HepG2 (cell line): Measurements from ENCODE around the gene ACBD6. TPM values are rescaled to one million over a fixed set of nuclear protein-coding genes. Genes with fewer than 3 reads are reported as not detected.

Experiments used
- ARID2 ChIP-seq: sonication (generic); formaldehyde crosslinking; IDR thresholded peaks from 2 replicates; pipeline ENCODE4 v1.8.1; 2022; ENCODE audit warnings: mild to moderate bottlenecking, missing genetic modification reagents, borderline replicate concordance
- BCL6 ChIP-seq: IDR thresholded peaks from 2 replicates; pipeline ENCODE4 v1.6.1; 2016; ENCODE audit warnings: missing genetic modification reagents, missing compliant biosample characterization
- CC2D1A ChIP-seq: sonication (generic); formaldehyde crosslinking; IDR thresholded peaks from 2 replicates; pipeline ENCODE4 v1.8.1; 2023; ENCODE audit warnings: mild to moderate bottlenecking, missing genetic modification reagents
- CEBPG ChIP-seq: IDR thresholded peaks from 2 replicates; pipeline ENCODE4 v1.6.1; 2016
- CREM ChIP-seq, 2 experiments: sonication (generic) in 1 of 2; formaldehyde crosslinking in 1 of 2; IDR thresholded peaks; 2 replicates each; pipeline versions ENCODE4 v1.4.0 to v1.6.1; 2016 to 2020; ENCODE audit warnings: antibody characterized with exemption in 1 of 2, mild to moderate bottlenecking in 1 of 2, missing genetic modification reagents in 1 of 2
- ELF3 ChIP-seq: IDR thresholded peaks from 2 replicates; pipeline ENCODE4 v1.6.1; 2016; ENCODE audit warnings: missing genetic modification reagents, missing compliant biosample characterization
- FOSL2 ChIP-seq: sonication (generic); formaldehyde crosslinking; IDR thresholded peaks from 2 replicates; pipeline ENCODE4 v1.4.0; 2020; ENCODE audit warnings: missing genetic modification reagents
- HDAC2 ChIP-seq: sonication (generic); formaldehyde crosslinking; IDR thresholded peaks from 2 replicates; pipeline ENCODE4 v1.4.0; 2020; ENCODE audit warnings: missing genetic modification reagents
- HOXA3 ChIP-seq: sonication (generic); formaldehyde crosslinking; IDR thresholded peaks from 2 replicates; pipeline ENCODE4 v1.5.0; 2020; ENCODE audit warnings: missing genetic modification reagents
- KDM5B ChIP-seq: sonication (generic); formaldehyde crosslinking; IDR thresholded peaks from 2 replicates; pipeline ENCODE4 v1.4.0; 2020; ENCODE audit warnings: missing genetic modification reagents, mild to moderate bottlenecking, borderline replicate concordance
- MAFF ChIP-seq: IDR thresholded peaks from 2 replicates; pipeline ENCODE4 v1.6.1; 2011; ENCODE audit warnings: low read depth, low read length, improper control_type of control experiment
- MTF2 ChIP-seq: sonication (generic); formaldehyde crosslinking; IDR thresholded peaks from 2 replicates; pipeline ENCODE4 v1.5.0; 2020; ENCODE audit warnings: missing genetic modification reagents, borderline replicate concordance
- PAWR ChIP-seq: sonication (generic); formaldehyde crosslinking; IDR thresholded peaks from 2 replicates; pipeline ENCODE4 v1.4.0; 2020; ENCODE audit warnings: missing genetic modification reagents, mild to moderate bottlenecking, borderline replicate concordance
- POLR2A ChIP-seq, 2 experiments: IDR thresholded peaks; 2 replicates each; pipeline ENCODE4 v1.6.1; 2011; ENCODE audit warnings: low read depth in 2 of 2, low read length in 2 of 2, mild to moderate bottlenecking in 1 of 2, moderate library complexity in 1 of 2; ENCODE audit not compliant: insufficient read depth in 1 of 2
- PRMT3 ChIP-seq: sonication (generic); formaldehyde crosslinking; IDR thresholded peaks from 2 replicates; pipeline ENCODE4 v1.8.1; 2022; ENCODE audit warnings: low read depth, mild to moderate bottlenecking, moderate library complexity, missing genetic modification reagents, borderline replicate concordance
- SOX6 ChIP-seq, 2 experiments: fragments of 450-650 bp in 1 of 2; sonication (generic) in 1 of 2; formaldehyde crosslinking in 1 of 2; IDR thresholded peaks; 2 replicates each; pipeline versions ENCODE4 v1.4.0 to v1.6.1; 2017 to 2020; ENCODE audit warnings: antibody characterized with exemption in 1 of 2, mild to moderate bottlenecking in 1 of 2, missing genetic modification reagents in 1 of 2
- SP2 ChIP-seq: sonication (generic); formaldehyde crosslinking; IDR thresholded peaks from 2 replicates; pipeline ENCODE4 v1.5.1; 2020; ENCODE audit warnings: mild to moderate bottlenecking, missing genetic modification reagents
- TBL1XR1 ChIP-seq: fragments of 150-350 bp; IDR thresholded peaks from 2 replicates; pipeline ENCODE4 v1.6.1; 2014; ENCODE audit warnings: borderline replicate concordance, low read length; ENCODE audit not compliant: partially characterized antibody
- ZNF274 ChIP-seq: sonication (generic); formaldehyde crosslinking; IDR thresholded peaks from 2 replicates; pipeline ENCODE4 v1.5.1; 2020; ENCODE audit warnings: mild to moderate bottlenecking, missing genetic modification reagents
- ZNF292 ChIP-seq: sonication (generic); formaldehyde crosslinking; IDR thresholded peaks from 2 replicates; pipeline ENCODE4 v1.8.1; 2022; ENCODE audit warnings: mild to moderate bottlenecking, low read depth, missing genetic modification reagents, borderline replicate concordance
- ZNF337 ChIP-seq: sonication (generic); formaldehyde crosslinking; IDR thresholded peaks from 2 replicates; pipeline ENCODE4 v1.5.1; 2020; ENCODE audit warnings: missing genetic modification reagents, low read depth, mild to moderate bottlenecking, borderline replicate concordance
- ZNF468 ChIP-seq: sonication (generic); formaldehyde crosslinking; IDR thresholded peaks from 2 replicates; pipeline ENCODE4 v1.8.0; 2022; ENCODE audit warnings: mild to moderate bottlenecking, moderate library complexity, missing genetic modification reagents
- ZNF567 ChIP-seq: sonication (generic); formaldehyde crosslinking; IDR thresholded peaks from 2 replicates; pipeline ENCODE4 v1.8.1; 2023; ENCODE audit warnings: mild to moderate bottlenecking, missing genetic modification reagents, borderline replicate concordance
- ZNF629 ChIP-seq: sonication (generic); formaldehyde crosslinking; conservative IDR thresholded peaks from 2 replicates; pipeline ENCODE4 v1.5.0; 2020; ENCODE audit warnings: missing genetic modification reagents
- ZNF644 ChIP-seq: IDR thresholded peaks from 2 replicates; pipeline ENCODE4 v1.6.1; 2016; ENCODE audit warnings: low read depth
- ZNF878 ChIP-seq: sonication (generic); formaldehyde crosslinking; IDR thresholded peaks from 2 replicates; pipeline ENCODE4 v1.8.1; 2023; ENCODE audit warnings: mild to moderate bottlenecking, missing genetic modification reagents, moderate library complexity
- polyA plus RNA-seq, 8 experiments: library from polyadenylated mRNA; depleted of rRNA in 3 of 8; stranded (reverse) in 7 of 8; unstranded in 1 of 8; fragments of >200 nt; fragmentation: Illumina TruSeq in 4 of 8; extraction: Trizol in 4 of 8; gene quantifications; 2 replicates each; pipeline versions ENCODE4 v1.2.1 to v1.2.3, GENCODE V29; 2011 to 2016; ENCODE audit warnings: low read depth in 4 of 8, missing spikeins in 1 of 8, mixed read lengths in 1 of 8; ENCODE audit not compliant: insufficient read depth in 1 of 8
- total RNA-seq, 5 experiments: library from RNA; depleted of rRNA; stranded (reverse); fragments of >200 nt; fragmentation: Illumina TruSeq; extraction: Trizol; gene quantifications; 2 replicates each; pipeline ENCODE4 v1.2.3, GENCODE V29; 2016; ENCODE audit warnings: low read depth in 1 of 5
- TF ChIP-seq, protein P1 (sequence below): sonication (generic); formaldehyde crosslinking; IDR thresholded peaks from 2 replicates; pipeline ENCODE4 v1.4.0; 2020; ENCODE audit warnings: mild to moderate bottlenecking, missing genetic modification reagents
- TF ChIP-seq, protein P2 (sequence below): sonication (generic); formaldehyde crosslinking; IDR thresholded peaks from 2 replicates; pipeline ENCODE4 v1.8.0; 2022; ENCODE audit warnings: mild to moderate bottlenecking, missing genetic modification reagents, moderate library complexity
- TF ChIP-seq, protein P3 (sequence below): sonication (generic); formaldehyde crosslinking; IDR thresholded peaks from 2 replicates; pipeline ENCODE4 v1.8.0; 2022; ENCODE audit warnings: missing genetic modification reagents, mild to moderate bottlenecking, borderline replicate concordance

Gene ACBD6
- total and polyA plus RNA-seq, 2 of the 13 experiments (the other 11 are each of a cell fraction or from before 2014, with no cell fraction given), result 33.5 to 47.2 TPM

DNA sequence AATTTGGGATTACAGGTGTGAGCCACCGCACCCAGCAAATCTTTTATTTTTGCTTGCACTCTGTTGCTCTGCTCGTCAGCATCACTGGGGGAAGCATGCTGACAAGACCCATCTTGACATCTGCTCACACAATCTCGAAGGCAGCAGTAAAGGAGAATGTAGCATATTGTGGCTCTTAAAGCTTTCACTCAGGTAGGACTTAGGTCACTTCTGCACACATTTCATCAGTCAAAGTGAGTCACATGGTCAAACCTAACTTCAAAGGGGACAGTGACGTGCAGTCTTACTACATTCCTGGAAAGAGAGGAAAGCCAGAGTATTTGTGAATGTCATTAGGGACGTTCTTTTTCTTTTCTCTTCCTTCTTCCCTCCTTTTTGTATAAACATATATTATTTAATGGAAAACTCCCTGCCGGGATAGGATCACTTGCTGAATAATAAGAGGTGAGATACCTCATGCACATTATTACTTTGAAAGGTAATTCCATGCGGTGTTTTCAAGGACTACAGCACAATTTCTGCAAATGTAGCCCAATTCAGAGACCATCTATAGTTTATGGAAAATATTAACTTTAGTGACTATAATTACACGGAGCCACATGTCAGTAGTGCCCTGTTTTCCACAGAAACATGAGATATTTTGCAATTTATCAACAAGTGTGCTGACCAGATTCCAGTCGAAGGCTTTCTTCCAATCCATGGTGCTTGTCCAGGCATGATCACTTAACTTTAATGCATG, 19.3 kb upstream of the ACBD6 start (continued):
- no peak for TF ChIP-seq CC2D1A (CRISPR knock-in tag)
- no peak for TF ChIP-seq ZNF292 (CRISPR knock-in tag)
- TF ChIP-seq PRMT3 (CRISPR knock-in tag), result no peak
- no peak for TF ChIP-seq ZNF468 (CRISPR knock-in tag)
- TF ChIP-seq ZNF629, result no peak
- TF ChIP-seq ZNF274 (CRISPR knock-in tag), result no peak
- TF ChIP-seq ZNF567 (CRISPR knock-in tag), result no peak
- TF ChIP-seq ZNF878 (CRISPR knock-in tag), result 0 out of 2 replicates have a peak, but pooled peaks have one; percentile 25
- no peak for TF ChIP-seq ZNF337 (CRISPR knock-in tag)
- TF ChIP-seq POLR2A (IDR thresholded peaks at IDR 0.05; ENCODE audit: insufficient read depth in 1 of 2, low read depth in 2 of 2, low read length in 2 of 2), result 0 out of 4 replicates have a peak, but pooled peaks of 1 of the 2 experiments have one; percentile 2
- no peak for TF ChIP-seq MAFF
- TF ChIP-seq, protein P1, sequence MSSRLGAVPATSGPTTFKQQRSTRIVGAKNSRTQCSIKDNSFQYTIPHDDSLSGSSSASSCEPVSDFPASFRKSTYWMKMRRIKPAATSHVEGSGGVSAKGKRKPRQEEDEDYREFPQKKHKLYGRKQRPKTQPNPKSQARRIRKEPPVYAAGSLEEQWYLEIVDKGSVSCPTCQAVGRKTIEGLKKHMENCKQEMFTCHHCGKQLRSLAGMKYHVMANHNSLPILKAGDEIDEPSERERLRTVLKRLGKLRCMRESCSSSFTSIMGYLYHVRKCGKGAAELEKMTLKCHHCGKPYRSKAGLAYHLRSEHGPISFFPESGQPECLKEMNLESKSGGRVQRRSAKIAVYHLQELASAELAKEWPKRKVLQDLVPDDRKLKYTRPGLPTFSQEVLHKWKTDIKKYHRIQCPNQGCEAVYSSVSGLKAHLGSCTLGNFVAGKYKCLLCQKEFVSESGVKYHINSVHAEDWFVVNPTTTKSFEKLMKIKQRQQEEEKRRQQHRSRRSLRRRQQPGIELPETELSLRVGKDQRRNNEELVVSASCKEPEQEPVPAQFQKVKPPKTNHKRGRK, result no peak
- TF ChIP-seq PAWR (CRISPR knock-in tag), result no peak
- TF ChIP-seq ELF3 (CRISPR knock-in tag), result peak; percentile 53; the same call in 1 of the 2 replicates
- TF ChIP-seq ZNF644 (CRISPR knock-in tag), result peak; percentile 64
- no peak for TF ChIP-seq HOXA3 (CRISPR knock-in tag)
- TF ChIP-seq, protein P2, sequence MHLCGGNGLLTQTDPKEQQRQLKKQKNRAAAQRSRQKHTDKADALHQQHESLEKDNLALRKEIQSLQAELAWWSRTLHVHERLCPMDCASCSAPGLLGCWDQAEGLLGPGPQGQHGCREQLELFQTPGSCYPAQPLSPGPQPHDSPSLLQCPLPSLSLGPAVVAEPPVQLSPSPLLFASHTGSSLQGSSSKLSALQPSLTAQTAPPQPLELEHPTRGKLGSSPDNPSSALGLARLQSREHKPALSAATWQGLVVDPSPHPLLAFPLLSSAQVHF (CRISPR knock-in tag), result no peak
- peak; percentile 95 for TF ChIP-seq CEBPG (CRISPR knock-in tag)
- peak; percentile 58 for TF ChIP-seq TBL1XR1
- no peak for TF ChIP-seq SOX6 (IDR thresholded peaks at IDR 0.05)
- TF ChIP-seq SOX6 (CRISPR knock-in tag; IDR thresholded peaks at IDR 0.05), result no peak
- no peak for TF ChIP-seq HDAC2 (CRISPR knock-in tag)
- TF ChIP-seq MTF2 (CRISPR knock-in tag), result no peak
- no peak for TF ChIP-seq ARID2
- TF ChIP-seq BCL6 (CRISPR knock-in tag), result peak; percentile 99
- TF ChIP-seq CREM (IDR thresholded peaks at IDR 0.05), result peak; percentile 69; the same call in 1 of the 2 replicates
- no peak for TF ChIP-seq CREM (CRISPR knock-in tag; IDR thresholded peaks at IDR 0.05)
- TF ChIP-seq KDM5B (CRISPR knock-in tag), result no peak
- no peak for TF ChIP-seq SP2 (CRISPR knock-in tag)
- TF ChIP-seq, protein P3, sequence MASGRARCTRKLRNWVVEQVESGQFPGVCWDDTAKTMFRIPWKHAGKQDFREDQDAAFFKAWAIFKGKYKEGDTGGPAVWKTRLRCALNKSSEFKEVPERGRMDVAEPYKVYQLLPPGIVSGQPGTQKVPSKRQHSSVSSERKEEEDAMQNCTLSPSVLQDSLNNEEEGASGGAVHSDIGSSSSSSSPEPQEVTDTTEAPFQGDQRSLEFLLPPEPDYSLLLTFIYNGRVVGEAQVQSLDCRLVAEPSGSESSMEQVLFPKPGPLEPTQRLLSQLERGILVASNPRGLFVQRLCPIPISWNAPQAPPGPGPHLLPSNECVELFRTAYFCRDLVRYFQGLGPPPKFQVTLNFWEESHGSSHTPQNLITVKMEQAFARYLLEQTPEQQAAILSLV (CRISPR knock-in tag), result no peak
- peak; percentile 92 for TF ChIP-seq FOSL2 (CRISPR knock-in tag)
